GM23248 (cell line): Measurements from ENCODE around the gene APPBP2.

Experiments used
- EZH2 ChIP-seq: fragments of 200-600 bp; sonication (generic); IDR thresholded peaks from 2 replicates; pipeline ENCODE4 v1.6.1; 2018; ENCODE audit warnings: antibody characterized with exemption, mild to moderate bottlenecking; ENCODE audit not compliant: insufficient read depth, poor library complexity, severe bottlenecking
- EZH2phosphoT487 ChIP-seq: fragments of 200-600 bp; sonication (generic); IDR thresholded peaks from 2 replicates; pipeline ENCODE4 v1.6.1; 2018; ENCODE audit warnings: antibody characterized with exemption, moderate library complexity, mild to moderate bottlenecking, low read depth; ENCODE audit not compliant: insufficient read depth

- TF ChIP-seq EZH2phosphoT487 (no peak), EZH2 (no peak)
Observed at GRCh38 chr17:60393840-60394723, 132.0 kb downstream of the APPBP2 start.
